Activated T-helper 9 cell treated with anti-CD3 and anti-CD28 coated beads, Interleukin-2, amount 50 U/mL, for 16 hours (primary cell): Measurements from ENCODE around the gene COX19.
"Not testable (repeated sequence)": the region's sequence is repeated elsewhere in the genome, so short reads cannot be mapped to it uniquely, and the experiment has no call there.

Experiments used
- DNase-seq: peaks from one replicate; pipeline ENCODE4 v3.0.0-alpha.2; 2020; ENCODE audit warnings: low read depth

The COX19 gene

DNA sequence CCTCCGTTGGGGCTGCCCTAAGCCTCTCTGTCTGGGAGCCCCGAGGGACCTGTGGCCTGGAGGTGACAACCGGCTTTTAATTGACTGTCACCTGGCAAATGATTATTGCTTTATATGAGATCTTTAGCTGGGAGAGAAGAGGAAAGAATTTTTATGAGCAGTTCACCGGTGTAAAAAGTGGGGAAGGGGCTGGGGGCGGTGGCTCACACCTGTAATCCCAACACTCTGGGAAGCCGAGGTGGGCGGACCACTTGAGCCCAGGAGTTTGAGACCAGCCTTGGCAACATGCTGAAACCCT, 2.6 kb upstream of the COX19 start:
- no peak for DNase-seq

DNA sequence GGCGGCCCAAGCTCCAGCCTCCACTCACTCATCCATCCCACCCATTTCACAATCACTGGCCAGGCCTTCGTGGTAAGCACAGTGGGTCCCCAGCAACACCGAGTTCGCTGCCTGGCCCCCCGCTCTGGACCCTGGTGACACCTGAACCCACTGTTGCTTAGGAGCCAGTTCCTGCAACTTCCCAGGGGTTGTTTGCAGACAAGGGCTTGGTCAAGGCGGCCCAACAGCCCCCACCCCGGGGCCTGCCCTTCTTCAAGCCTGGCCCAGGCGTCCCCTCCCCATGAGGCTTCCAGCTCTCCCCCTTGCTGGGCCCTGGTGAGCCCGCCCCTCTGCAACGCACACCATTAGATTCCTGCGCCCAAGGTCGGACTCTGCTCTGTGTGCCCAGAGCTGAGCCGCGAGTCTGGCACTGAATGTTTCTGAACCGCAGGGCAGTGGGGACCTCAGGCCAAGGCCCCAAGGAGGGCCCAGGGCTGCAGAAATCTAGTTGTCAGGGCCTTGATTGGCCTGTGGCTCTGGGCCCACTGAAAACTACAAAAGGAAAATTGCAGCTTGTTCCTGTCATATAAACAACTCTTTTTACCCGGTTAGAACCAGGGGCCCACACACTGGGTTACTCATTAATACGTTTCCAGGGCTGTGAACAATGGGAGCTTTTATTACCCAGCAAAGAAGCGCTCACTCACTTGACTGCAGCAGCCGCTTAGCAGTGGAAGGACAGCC, 2.1 kb upstream of the COX19 start:
- DNase-seq: no peak

DNA sequence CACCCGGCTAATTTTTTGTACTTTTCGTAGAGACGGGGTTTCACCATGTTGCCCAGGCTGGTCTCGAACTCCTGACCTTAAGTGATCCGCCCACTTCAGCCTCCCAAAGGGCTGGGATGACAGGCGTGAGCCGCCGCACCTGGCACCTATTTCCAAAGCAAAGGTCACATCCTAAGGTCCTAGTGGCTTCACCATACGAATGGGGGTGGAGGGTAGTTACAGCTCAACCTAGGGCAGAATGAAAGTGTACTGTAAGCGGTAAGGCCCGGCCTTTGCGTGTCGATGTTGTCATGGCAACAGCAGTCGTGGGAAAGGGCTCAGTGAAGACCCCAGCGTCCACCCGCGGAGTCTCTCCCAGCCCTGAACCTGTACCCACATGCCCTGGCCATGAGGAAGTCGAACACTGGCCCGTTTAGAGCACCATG, 1.6 kb upstream of the COX19 start:
- DNase-seq: no peak

DNA sequence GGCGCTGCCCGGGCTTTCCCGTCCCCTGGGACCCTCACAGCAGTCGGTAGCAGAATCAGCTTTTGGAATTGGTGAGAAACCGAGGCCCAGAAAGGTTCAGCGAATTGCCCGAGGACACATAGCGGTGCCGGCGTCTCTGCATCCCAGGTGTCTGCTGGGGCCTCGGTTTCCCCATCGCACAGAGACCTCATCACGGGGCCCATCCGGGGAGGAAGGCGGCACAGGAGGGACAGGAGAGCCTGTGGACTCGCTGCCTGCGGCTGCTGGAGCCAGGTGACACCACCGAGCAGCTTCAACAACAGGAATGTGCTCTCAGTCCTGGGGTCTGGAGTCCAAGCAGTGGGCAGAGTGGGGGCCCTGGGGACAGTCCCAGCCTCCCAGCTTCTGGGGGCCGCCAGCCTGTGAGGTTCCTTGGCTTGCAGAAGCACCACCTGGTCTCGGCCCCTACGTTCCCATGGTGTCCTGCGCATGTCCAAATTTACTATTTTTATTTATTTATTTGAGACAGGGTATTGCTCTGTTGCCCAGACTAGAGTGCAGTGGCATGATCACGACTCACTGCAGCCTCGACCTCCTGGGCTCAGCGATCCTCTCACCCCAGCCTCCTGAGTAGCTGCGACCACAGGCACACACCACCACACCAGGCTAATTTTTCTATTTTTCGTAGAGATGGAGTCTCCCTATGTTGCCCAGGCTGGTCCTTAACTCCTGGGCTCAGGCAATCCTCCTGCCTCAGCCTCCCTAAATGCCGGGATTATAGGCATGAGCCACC, 539 bp upstream of the COX19 start:
- DNase-seq: no peak

DNA sequence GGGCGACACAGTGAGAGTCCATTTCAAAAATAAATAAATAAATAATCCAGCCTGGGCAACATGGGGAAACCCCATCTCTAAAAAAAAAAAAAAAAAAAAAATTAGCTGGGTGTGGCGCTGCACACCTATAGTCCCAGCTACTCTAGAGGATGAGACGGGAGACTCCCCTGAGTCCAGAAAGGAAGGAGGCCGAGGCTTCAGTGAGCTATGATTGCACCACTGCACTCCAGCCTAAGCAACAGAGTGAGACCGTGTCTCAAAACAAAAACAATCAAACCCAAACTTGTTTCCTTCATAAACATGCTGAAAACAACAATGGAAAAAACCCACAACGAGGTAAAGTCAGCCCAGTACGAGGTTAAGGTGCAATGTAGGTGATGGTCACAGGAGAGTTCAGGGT, 1.2 kb downstream of the COX19 start:
- DNase-seq: no peak

DNA sequence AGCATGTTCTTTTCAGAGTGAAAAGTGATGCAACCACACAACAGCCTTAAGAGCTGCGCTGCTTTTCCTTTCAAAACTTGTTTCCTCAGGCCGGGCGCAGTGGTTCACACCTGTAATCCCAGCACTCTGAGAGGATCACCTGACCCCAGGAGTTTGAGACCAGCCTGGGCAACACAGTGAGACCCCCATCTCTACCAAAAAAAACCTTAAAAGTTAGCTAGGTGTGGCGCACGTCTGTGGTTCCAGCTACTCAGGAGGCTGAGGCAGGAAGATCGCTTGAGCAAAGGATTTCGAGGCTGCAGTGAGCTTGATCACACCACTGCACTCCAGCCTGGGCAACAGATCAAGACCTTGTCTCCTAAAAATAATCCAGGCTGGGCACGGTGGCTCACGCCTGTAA, 2.0 kb downstream of the COX19 start:
- no peak for DNase-seq

DNA sequence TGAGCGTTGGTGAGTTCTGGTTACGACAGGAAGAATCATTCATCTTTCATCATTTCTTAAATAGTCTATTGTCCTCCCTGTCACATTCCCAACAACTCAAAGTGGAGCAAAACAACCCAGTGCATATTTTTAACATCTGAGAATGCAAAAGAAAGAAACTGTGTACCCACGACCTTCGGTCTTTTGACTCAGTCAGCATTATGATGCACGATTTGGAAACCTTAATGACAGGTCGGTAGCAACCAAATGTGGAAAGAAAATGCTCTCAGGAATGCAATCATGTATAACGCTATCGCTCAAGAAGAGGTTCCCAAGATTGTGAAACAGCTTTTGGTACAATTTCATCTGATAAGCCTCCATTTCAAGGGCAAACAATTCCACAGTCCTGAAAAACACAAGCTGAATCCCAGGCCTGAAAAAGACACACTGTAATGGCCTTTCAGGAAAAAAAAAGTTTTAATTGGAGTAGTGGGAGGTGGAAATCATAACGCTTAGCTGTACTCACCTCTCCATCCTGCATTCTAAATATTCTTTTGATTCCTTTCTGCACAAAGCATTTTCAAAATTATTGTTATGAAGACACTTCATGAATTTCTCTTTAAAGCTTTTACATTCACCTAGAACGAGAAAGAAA, 2.6 kb downstream of the COX19 start:
- DNase-seq: no peak

DNA sequence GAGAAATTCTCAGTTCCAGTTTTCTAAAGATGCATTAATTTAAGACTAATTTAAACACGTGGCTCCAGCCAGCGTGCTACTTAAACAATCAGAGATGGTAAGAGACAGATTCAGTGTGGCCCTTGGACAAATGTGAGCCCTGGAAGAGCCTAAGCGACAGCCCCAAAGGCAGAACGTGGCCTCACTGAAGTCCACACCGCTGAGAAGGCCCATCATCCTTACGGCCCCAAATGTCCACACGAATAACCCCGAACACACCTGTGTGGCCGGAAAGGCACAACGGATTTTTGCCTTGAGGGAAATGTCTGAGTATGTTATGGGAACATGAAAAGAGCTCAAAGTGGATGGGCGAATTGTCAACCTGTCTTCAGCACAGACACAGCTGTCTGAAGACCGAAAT, 3.2 kb downstream of the COX19 start:
- no peak for DNase-seq

DNA sequence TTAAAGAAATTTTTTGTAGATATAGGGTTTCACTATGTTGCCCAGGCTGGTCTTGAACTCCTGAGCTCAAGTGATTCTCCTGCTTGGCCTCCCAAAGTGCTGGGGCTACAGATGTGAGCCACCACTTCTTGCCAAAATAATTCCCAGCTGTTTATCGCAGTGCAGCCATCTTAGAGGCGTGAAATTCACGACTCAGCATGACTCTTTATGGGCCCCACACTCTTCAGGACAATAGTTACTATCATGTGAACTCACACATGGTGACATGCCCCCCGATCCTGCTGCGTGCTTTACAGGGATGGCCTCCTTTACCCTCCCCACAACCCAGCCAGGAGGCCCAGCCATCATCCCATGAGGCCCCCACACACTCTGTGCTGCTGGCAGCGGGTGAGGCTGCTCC, 4.6 kb downstream of the COX19 start:
- DNase-seq: no peak

DNA sequence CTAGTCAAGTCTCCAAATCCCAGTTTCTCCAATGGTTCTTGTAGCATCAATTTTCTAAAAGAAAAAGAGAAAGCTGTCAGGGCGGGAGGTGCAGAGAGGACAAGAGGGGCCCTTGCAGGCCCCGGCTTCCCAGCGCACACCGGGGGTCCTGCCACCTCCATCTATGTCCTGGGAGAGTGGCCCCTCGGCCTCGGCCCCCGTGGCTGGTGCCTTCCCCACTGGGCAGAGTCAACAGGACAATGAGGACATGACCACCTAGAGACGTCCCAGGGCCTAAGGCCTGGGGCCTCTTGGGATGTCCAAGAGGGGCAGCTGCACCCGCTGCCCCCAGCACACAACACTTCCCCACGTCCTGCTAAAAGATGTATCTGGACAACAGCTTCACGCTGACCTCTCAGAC, 5.9 kb downstream of the COX19 start:
- DNase-seq: no peak

DNA sequence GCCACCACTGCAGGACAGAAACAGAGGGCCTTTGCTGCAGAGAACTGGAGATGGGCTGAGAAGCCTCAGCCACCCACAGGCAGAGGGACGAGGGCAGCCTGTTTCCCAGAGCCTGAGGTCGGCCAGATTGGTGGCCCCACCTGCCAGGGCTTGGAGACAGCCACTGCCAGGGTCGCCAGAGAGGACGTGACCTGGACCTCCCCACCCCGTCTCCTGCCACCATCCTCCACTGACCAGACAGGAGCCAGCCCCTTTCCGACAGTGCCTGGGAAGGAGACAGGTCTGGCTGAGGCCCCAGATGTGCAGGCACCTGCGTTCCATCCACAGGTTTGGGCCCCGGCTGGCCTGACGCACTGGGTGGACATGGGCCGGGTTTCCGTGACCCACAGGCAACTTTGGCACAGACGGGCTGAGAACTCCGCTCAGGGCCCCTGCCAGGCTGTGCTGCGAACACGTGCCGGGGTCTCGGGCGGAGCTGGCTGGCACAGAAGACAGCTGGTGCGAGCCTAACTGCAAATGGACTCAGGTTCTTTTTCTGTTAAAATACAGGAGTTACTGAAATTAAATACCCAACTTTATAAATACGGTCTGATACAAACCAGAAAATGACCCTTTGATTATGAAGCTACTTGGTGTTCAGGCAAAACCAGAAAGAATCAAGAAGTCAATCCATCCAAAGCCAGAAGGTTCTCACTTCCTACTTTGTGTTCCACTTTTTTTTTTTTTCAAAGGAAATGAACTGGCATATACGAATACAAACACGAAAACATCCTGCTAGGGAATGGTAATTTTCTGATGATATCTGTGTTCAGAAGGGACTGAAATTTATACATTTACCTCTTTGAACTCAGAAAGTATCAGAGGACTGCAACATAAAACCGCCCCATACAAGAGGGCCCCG, 6.9 kb downstream of the COX19 start:
- DNase-seq: no peak

DNA sequence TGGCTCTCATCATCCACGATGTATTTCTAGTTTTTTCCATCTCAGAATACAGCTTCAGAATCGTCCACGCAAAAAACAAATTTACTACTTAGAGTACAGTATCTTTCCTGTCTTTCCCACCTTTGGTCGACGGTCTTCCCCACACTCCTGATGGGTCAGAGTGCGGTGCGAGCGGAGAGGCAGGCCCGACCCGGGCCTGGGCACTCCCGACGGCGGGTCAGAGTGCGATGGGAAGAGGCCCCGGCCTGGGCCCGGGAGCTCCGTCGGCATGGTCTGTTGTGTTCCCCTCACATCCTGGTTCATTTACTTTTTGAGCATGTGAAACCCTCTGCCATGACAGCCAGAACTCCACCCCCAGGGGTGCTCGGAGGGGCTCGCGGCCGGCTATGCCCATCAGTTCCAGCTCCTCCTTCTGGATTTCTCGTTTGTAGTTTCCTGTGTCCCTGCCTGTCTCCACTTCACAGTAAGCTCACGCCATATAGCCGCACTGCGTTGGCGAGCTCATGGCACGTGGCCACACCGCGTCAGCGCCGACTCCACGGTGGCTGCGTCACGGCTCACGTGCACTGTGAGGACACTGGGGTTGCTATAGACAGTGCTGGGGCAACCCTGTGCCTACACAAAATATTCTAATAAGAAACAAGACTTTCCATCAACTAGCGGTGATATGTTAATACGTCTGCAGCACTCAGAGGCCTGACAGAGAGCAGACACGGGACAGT, 7.8 kb downstream of the COX19 start:
- DNase-seq: no peak

DNA sequence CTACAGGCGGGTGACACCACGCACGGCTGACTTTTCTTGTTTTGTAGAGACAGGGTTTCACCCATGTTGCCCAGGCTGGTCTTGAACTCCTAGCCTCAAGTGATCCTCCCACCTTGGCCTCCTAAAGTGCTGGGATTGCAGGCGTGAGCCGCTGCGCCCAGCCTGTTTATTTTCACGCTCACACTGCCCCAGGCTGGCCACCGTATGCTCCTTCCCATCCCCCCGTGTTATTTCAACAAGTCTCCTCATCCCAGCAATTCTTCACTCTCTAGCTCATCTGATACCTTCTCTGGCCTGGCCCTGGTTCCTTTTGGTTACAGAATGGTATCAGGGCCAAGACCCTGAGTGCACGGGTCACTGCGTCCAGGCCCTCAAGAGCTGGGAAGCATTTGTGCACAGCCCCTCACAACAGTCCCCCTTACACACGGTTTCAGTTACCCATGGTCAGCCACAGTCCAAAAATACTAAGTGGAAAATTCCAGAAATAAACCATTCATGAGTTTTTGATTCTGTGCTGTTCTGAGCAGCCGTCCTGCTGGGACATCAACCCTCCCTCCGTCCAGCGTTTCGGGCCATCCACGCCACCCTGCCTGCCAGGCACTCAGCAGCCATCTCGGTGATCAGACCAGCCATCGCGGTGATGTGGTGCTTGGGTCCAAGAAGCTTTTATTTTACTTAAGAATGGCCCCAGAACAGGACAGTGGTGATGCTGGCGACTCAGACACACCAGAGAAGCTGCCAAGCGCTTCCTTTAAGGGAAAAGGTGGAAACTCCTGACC, 8.9 kb downstream of the COX19 start:
- DNase-seq: no peak

DNA sequence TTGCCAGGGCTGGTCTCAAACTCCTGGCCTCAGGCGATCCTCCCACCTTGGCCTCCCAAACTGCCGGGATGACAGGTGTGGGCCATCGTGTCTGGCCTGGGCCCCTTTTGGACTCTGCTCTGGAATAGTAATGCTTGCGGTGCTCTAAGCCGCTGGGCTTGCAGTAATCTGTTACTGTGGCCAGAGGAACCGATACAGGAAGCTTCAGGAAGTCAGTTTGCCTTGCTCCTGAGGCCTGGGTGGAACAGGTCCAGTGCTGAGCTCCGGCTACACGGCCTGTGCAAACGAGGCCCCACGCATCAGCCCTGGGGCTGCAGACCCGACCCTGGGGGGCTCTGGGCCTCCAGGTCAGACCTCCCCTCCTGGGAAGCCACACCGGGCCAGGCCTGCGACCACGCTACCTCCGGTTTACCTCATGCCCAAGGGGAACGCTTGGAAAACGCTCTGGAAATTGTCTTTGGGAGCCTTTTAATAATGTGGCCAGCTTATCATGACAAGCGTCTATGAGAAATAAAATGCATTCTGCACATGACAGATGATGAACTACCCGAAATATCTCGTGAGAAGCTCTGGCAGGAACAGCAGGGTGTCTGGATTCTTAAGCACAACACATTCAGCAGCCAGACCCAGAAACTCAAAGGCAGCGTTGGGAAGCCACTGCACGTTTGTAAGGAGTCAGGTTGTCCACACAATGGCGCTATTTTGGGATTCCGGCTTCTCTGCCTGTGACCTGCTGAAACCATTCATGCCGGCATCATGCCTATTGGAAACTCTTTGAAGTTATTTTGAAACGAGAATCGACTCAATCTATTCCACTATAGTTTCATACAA, 10.7 kb downstream of the COX19 start:
- no peak for DNase-seq

DNA sequence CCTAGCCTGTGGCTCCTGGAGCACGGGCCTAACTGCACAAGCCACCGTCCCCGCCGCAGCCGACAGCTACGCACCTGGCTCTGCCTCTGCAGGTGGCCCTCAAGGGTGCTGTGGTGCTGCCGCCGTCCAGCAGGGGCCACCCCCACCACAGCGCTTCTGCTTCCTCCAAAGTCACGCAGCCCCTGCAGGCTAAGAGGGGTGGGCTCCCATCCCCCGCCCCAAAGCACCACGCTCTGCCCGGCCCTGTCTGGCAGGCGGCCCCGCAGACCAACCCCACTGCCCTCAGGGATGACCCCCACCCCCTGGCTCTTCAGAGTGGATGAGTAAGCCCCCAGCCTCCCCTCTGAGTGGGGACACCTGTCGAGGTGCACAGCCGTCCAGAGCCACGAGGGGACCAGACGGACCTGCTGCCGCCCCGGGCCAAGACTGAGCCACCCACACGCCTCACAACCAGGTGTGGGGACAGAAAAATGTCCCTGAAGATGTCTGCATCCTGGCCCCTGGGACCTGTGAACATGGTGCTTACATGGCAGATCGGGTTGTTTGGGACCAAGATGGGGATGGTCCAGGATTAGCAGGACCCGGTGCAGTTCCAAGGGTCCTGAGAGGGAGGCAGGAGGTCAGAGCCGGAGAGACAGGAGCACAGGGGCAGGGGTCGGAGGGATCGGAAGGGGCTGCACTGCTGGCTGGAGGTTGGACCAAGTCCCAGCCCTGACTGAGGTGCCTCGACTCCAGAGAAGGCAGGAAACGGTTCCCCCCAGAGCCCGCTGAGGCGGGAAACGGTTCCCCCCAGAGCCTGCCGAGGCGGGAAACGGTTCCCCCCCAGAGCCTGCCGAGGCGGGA, 11.9 kb downstream of the COX19 start:
- DNase-seq: no peak

DNA sequence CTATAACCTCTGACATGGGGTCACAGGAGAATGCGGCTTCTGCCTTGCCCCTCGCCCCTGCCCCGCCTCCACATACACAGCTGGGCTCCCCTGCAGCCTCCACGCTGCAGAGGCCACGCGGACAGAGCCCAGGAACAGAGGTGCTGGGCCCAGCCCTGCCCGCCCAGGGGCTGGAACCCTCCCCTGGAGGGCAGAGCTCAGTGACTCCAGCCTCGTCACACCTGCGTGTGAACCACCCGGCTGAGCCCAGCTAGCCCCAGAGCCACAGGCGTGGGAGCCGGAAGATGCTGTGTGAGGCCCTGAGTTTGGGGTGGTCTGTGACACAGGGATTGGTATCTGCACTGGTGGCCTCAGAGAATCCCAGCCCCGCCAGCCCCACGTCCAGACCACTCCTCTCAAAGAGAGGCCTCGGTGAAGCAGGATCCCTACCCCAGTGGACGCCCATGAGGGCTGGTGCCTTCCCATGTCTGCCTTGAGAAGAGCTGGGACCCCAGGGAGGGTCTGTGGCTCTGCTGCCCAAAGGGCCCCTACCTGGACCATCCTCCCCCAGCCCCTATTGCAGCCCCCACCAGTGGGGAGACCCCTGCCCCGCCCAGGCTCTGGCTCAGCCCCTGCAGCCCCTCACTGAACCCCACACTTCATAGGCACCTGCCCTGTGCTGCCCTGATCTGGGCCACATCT, 12.8 kb downstream of the COX19 start:
- no peak for DNase-seq

DNA sequence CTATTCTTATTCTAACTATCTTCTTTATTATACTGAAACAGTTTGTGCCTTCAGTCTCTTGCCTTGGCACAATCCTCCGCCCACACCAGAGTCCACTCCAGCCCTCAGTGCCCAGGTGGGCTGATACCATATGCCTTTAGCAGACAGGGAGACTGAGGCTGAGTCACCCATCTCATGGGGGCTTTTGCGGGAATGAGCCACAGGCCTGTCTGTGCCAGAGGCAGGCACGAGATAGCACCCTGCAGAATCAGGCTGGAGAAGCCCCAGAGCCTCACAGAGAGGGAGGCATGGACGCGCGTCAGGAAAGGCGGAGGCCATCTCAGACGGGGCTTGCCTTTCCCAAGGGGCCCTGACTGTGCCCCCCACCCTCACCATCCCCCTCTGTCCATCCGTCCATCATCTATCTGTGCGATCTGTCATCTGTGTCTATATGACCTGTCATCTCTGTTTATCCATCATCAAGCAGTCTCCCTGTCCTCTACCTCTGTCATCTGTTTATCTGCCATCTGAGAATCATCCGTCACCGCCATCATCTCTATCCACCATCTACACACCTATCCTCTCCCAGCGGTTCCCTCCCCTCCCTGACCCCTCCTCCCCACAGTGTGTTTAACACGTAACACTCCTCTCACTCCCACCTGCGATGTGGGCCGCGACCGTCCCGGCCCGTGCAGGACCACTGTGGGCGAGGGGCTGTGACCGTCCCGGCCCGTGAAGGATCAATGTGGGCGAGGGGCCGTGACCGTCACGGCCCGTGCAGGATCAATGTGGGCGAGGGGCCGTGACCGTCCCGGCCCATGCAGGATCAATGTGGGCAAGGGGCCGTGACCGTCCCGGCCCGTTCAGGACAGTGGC, 13.6 kb downstream of the COX19 start:
- DNase-seq: no peak

DNA sequence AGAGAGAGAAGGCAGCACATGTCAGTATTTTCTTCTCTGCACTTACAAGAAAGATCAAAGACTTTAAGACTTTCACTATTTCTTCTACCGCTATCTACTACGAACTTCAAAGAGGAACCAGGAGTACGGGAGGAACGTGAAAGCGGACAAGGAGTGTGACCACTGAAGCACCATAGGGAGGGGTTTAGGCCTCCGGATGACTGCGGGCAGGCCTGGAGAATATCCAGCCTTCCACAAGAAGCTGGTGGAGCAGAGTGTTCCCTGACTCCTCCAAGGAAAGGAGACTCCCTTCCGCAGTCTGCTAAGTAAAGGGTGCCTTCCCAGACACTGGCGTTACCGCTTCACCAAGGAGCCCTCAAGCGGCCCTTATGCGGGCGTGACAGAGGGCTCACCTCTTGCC, 14.4 kb downstream of the COX19 start:
- not testable (repeated sequence) for DNase-seq
